Sigmoid colon (tissue), 7 donors: ENCODE measurements around the gene NDUFS1. TPM values are rescaled to one million over a fixed set of nuclear protein-coding genes. Genes with fewer than 3 reads are reported as not detected.
A peak's percentile ranks its signal among the peaks of the same experiment; 100 is the strongest.
"Not testable (repeated sequence)": the region's sequence is repeated elsewhere in the genome, so short reads cannot be mapped to it uniquely, and the experiment has no call there.

ENCODE experiments used
- DNase-seq: peaks from one replicate; pipeline ENCODE4 v3.0.0-alpha.2; 2019
- H3K27ac ChIP-seq, 4 donors: fragments of 200-600 bp; sonication (generic); one replicate each; pipeline ENCODE4 v1.5.1; 2016 to 2019; ENCODE audit warnings: mild to moderate bottlenecking in 1 of 4
- H3K27me3 ChIP-seq, 3 donors: fragments of 200-600 bp; sonication (generic); one replicate each; pipeline ENCODE4 v1.5.1; 2019; ENCODE audit warnings: mild to moderate bottlenecking in 1 of 3
- H3K36me3 ChIP-seq, 4 donors: fragments of 200-600 bp; sonication (generic); one replicate each; pipeline ENCODE4 v1.5.1; 2016 to 2019
- H3K4me1 ChIP-seq, 4 donors: fragments of 200-600 bp; sonication (generic); one replicate each; pipeline ENCODE4 v1.5.1; 2017 to 2019
- H3K4me3 ChIP-seq, 4 donors: fragments of 200-600 bp; sonication (generic); one replicate each; pipeline ENCODE4 v1.5.1; 2017 to 2019; ENCODE audit warnings: mild to moderate bottlenecking in 2 of 4, moderate library complexity in 1 of 4
- H3K9me3 ChIP-seq, 4 donors: fragments of 200-600 bp in 3 of 4; sonication (generic) in 3 of 4; one replicate each; pipeline versions ENCODE4 v1.5.1 to v1.6.1; 2013 to 2019
- CTCF ChIP-seq, 4 experiments: fragments of 450-650 bp in 3 of 4; fragments of 200-600 bp in 1 of 4; IDR thresholded peaks; one replicate each; pipeline ENCODE4 v1.5.1; 2016 to 2019; ENCODE audit warnings: antibody characterized with exemption in 4 of 4, mild to moderate bottlenecking in 3 of 4, moderate library complexity in 2 of 4
- EP300 ChIP-seq, 4 donors: sonication (generic); formaldehyde crosslinking; IDR thresholded peaks; one replicate each; pipeline ENCODE4 v1.6.1; 2017; ENCODE audit warnings: antibody characterized with exemption in 4 of 4
- POLR2A ChIP-seq, 2 donors: fragments of 450-650 bp; IDR thresholded peaks; one replicate each; pipeline ENCODE4 v1.6.1; 2016; ENCODE audit warnings: antibody characterized with exemption in 2 of 2, mild to moderate bottlenecking in 2 of 2, moderate library complexity in 2 of 2
- POLR2AphosphoS5 ChIP-seq, 4 donors: sonication (generic); formaldehyde crosslinking; IDR thresholded peaks; one replicate each; pipeline ENCODE4 v1.6.1; 2017; ENCODE audit warnings: antibody characterized with exemption in 4 of 4
- WGBS, 2 donors: extraction: QIAGEN DNeasy Blood & Tissue Kit; methylation state at CpG; one replicate each; pipeline ENCODE4 v1.1.7; 2013; 5-methylcytosine and 5-hydroxymethylcytosine counted together
- intact Hi-C: fragments of 100-400 bp; cut with DNase I; formaldehyde crosslinking; loops from one replicate; pipeline ENCODE4 v1.15.1; 2023
- polyA plus RNA-seq, 3 donors: library from polyadenylated mRNA; stranded (reverse); fragments of 200-250 nt; gene quantifications; one replicate each; pipeline ENCODE4 v1.2.3, GENCODE V29; 2013
- total RNA-seq, 4 donors: library from RNA; depleted of rRNA; stranded (reverse); fragments of >200 nt; gene quantifications; one replicate each; pipeline ENCODE4 v1.1.0, GENCODE V29; 2016
- donor health status: healthy with polysubstance abuse.
- donor health status: Bipolar disorder and iron deficiency.
- donor health status: healthy.

NDUFS1 gene
- total and polyA plus RNA-seq, 7 donors = 46.6 to 109 (median 69.5) TPM

GRCh38 chr2:206083602-206084438, 75.4 kb downstream of the NDUFS1 start:
- TF ChIP-seq CTCF (IDR thresholded peaks at IDR 0.05) = no peak
- peak in 1 of 4 donors; percentile 26 for TF ChIP-seq POLR2AphosphoS5 (IDR thresholded peaks at IDR 0.05)
- intact Hi-C loops = no loop called here
- Histone ChIP-seq H3K27ac (peak overlapping the region; percentile 94 to 99 (median 96)), H3K9me3 (no peaks in the 10 kb centered on the region), H3K4me3 (peak overlapping the region; percentile 71 to 88 (median 84)), H3K27me3 (no peaks in the 10 kb centered on the region), H3K36me3 (no peaks in the 10 kb centered on the region), H3K4me1 (peaks cover 0 to 46% (median 31%) of the 10 kb centered on the region in 4 donors)
- WGBS, 2 donors = 3 to 9% methylated on average over 14 of the region's 14 CpGs
- DNase-seq = no peak

- H3K9me3 ChIP-seq = no peaks in the 10 kb centered on the region
- WGBS, 2 donors = 93 to 94% methylated on average over 4 of the region's 4 CpGs
- no peak for TF ChIP-seq POLR2A (IDR thresholded peaks at IDR 0.05)
- TF ChIP-seq CTCF (IDR thresholded peaks at IDR 0.05) = no peak
- TF ChIP-seq POLR2AphosphoS5 (IDR thresholded peaks at IDR 0.05) = no peak
- TF ChIP-seq EP300 (IDR thresholded peaks at IDR 0.05) = no peak
- intact Hi-C loops = no loop called here
- no peak overlapping the region for H3K4me3 ChIP-seq
- H3K4me1 ChIP-seq = peaks cover 0 to 40% (median 29%) of the 10 kb centered on the region in 4 donors
- DNase-seq = no peak
- H3K36me3 ChIP-seq = no peaks in the 10 kb centered on the region
- no peaks in the 10 kb centered on the region for H3K27me3 ChIP-seq
- no peak overlapping the region for H3K27ac ChIP-seq
Observed at GRCh38 chr2:206082298-206082843, 76.9 kb downstream of the NDUFS1 start.

GRCh38 chr2:206080927-206081326, 78.3 kb downstream of the NDUFS1 start:
- no peaks in the 10 kb centered on the region for H3K36me3 ChIP-seq
- H3K4me3 ChIP-seq = no peak overlapping the region
- H3K4me1 ChIP-seq = peaks cover 0 to 40% (median 24%) of the 10 kb centered on the region in 4 donors
- no peak overlapping the region for H3K27ac ChIP-seq
- DNase-seq = no peak
- 85 to 86% methylated on average over 4 of the region's 4 CpGs for WGBS, 2 donors
- H3K9me3 ChIP-seq = no peaks in the 10 kb centered on the region
- no peak for TF ChIP-seq POLR2AphosphoS5 (IDR thresholded peaks at IDR 0.05)
- TF ChIP-seq POLR2A (IDR thresholded peaks at IDR 0.05) = no peak
- intact Hi-C loops = no loop called here
- no peaks in the 10 kb centered on the region for H3K27me3 ChIP-seq

GRCh38 chr2:206079699-206080465, 79.4 kb downstream of the NDUFS1 start:
- Histone ChIP-seq H3K4me1 (peaks cover 0 to 40% (median 24%) of the 10 kb centered on the region in 4 donors), H3K27ac (no peak overlapping the region), H3K4me3 (no peak overlapping the region), H3K9me3 (no peaks in the 10 kb centered on the region), H3K27me3 (no peaks in the 10 kb centered on the region), H3K36me3 (no peaks in the 10 kb centered on the region)
- TF ChIP-seq POLR2AphosphoS5 (IDR thresholded peaks at IDR 0.05) = no peak
- TF ChIP-seq EP300 (IDR thresholded peaks at IDR 0.05) = no peak
- no peak for TF ChIP-seq POLR2A (IDR thresholded peaks at IDR 0.05)
- no peak for TF ChIP-seq CTCF (IDR thresholded peaks at IDR 0.05)
- WGBS, 2 donors = 73 to 83% methylated on average over 9 of the region's 9 CpGs
- no peak for DNase-seq
- intact Hi-C loops = no loop called here

- H3K27ac ChIP-seq = peak overlapping the region in 2 of 4 donors; percentile 10 to 14
- DNase-seq, H3K9me3 ChIP-seq, H3K4me3 ChIP-seq, H3K36me3 ChIP-seq, intact Hi-C loops, H3K27me3 ChIP-seq: not testable (repeated sequence)
- whole genome bisulfite sequencing, 2 donors = 86 to 91% methylated on average over 5 of the region's 5 CpGs
- peaks cover 0 to 28% (median 17%) of the 10 kb centered on the region in 4 donors for H3K4me1 ChIP-seq
Observed at GRCh38 chr2:206077879-206078278, 81.4 kb downstream of the NDUFS1 start.
